Measurements from ENCODE around the gene WNT6.

WNT6 gene

GRCh38 chr2:218871345-218872302 is 12.0 kb downstream of the WNT6 start:
- in situ Hi-C loops (cut with HindIII; ENCODE audit: low pct_ligation_motif_present, low pct_unique_long_range_greater_than_20kb, low sequenced_read_pairs): no loop called here
- no peak for DNase-seq

GRCh38 chr2:218872645-218873358 is 13.2 kb downstream of the WNT6 start:
- in situ Hi-C loops (cut with HindIII; ENCODE audit: low pct_ligation_motif_present, low pct_unique_long_range_greater_than_20kb, low sequenced_read_pairs): no loop called here
- DNase-seq: no peak

GRCh38 chr2:218873359-218874194 is 14.0 kb downstream of the WNT6 start:
- in situ Hi-C loops (cut with HindIII; ENCODE audit: low pct_ligation_motif_present, low pct_unique_long_range_greater_than_20kb, low sequenced_read_pairs): no loop called here
- no peak for DNase-seq

- in situ Hi-C loops (cut with HindIII; ENCODE audit: low pct_ligation_motif_present, low pct_unique_long_range_greater_than_20kb, low sequenced_read_pairs): no loop called here
- DNase-seq: no peak
Measured at GRCh38 chr2:218875692-218876246, 16.2 kb downstream of the WNT6 start.

GRCh38 chr2:218876562-218877219 is 17.1 kb downstream of the WNT6 start:
- in situ Hi-C loops (cut with HindIII; ENCODE audit: low pct_ligation_motif_present, low pct_unique_long_range_greater_than_20kb, low sequenced_read_pairs): no loop called here
- peak; percentile 68 for DNase-seq

- no peak for DNase-seq
- in situ Hi-C loops (cut with HindIII; ENCODE audit: low pct_ligation_motif_present, low pct_unique_long_range_greater_than_20kb, low sequenced_read_pairs): no loop called here
Measured at GRCh38 chr2:218877331-218877730, 17.7 kb downstream of the WNT6 start.

- in situ Hi-C loops (cut with HindIII; ENCODE audit: low pct_ligation_motif_present, low pct_unique_long_range_greater_than_20kb, low sequenced_read_pairs): no loop called here
- no peak for DNase-seq
Measured at GRCh38 chr2:218877891-218878290, 18.3 kb downstream of the WNT6 start.

- no peak for DNase-seq
- in situ Hi-C loops (cut with HindIII; ENCODE audit: low pct_ligation_motif_present, low pct_unique_long_range_greater_than_20kb, low sequenced_read_pairs): no loop called here
Measured at GRCh38 chr2:218878486-218878885, 18.9 kb downstream of the WNT6 start.

GRCh38 chr2:218878926-218879761 is 19.5 kb downstream of the WNT6 start:
- DNase-seq: no peak
- in situ Hi-C loops (cut with HindIII; ENCODE audit: low pct_ligation_motif_present, low pct_unique_long_range_greater_than_20kb, low sequenced_read_pairs): no loop called here

- no peak for DNase-seq
- in situ Hi-C loops (cut with HindIII; ENCODE audit: low pct_ligation_motif_present, low pct_unique_long_range_greater_than_20kb, low sequenced_read_pairs): no loop called here
Measured at GRCh38 chr2:218879776-218880101, 20.1 kb downstream of the WNT6 start.

- in situ Hi-C loops (cut with HindIII; ENCODE audit: low pct_ligation_motif_present, low pct_unique_long_range_greater_than_20kb, low sequenced_read_pairs): no loop called here
- DNase-seq: no peak
Measured at GRCh38 chr2:218880102-218880858, 20.7 kb downstream of the WNT6 start, which contains the start of gene WNT10A. Gene WNT10A, plus strand, starts transcription at chr2:218880852. Its CDS starts 144 bp downstream, at chr2:218880996.

GRCh38 chr2:218880859-218881594 is 21.4 kb downstream of the WNT6 start:
- no peak for DNase-seq
- in situ Hi-C loops (cut with HindIII; ENCODE audit: low pct_ligation_motif_present, low pct_unique_long_range_greater_than_20kb, low sequenced_read_pairs): no loop called here

GRCh38 chr2:218881744-218882460 is 22.3 kb downstream of the WNT6 start:
- in situ Hi-C loops (cut with HindIII; ENCODE audit: low pct_ligation_motif_present, low pct_unique_long_range_greater_than_20kb, low sequenced_read_pairs): no loop called here
- no peak for DNase-seq

- DNase-seq: no peak
- in situ Hi-C loops (cut with HindIII; ENCODE audit: low pct_ligation_motif_present, low pct_unique_long_range_greater_than_20kb, low sequenced_read_pairs): no loop called here
Measured at GRCh38 chr2:218882461-218882816, 22.8 kb downstream of the WNT6 start.

- no peak for DNase-seq
- in situ Hi-C loops (cut with HindIII; ENCODE audit: low pct_ligation_motif_present, low pct_unique_long_range_greater_than_20kb, low sequenced_read_pairs): no loop called here
Measured at GRCh38 chr2:218882866-218883366, 23.3 kb downstream of the WNT6 start.

All from ACHN (cell line).